HEK293T (cell line): ENCODE data around the gene ZNF337.

Experiments
- ARNT ChIP-seq: fragments of 450-650 bp; IDR thresholded peaks from 2 replicates; pipeline ENCODE4 v1.6.1; 2017; ENCODE audit warnings: mild to moderate bottlenecking
- BHLHE40 ChIP-seq: fragments of 450-650 bp; IDR thresholded peaks from 2 replicates; pipeline ENCODE4 v1.6.1; 2016; ENCODE audit warnings: mild to moderate bottlenecking, moderate library complexity, borderline replicate concordance
- CTBP1 ChIP-seq: fragments of 450-650 bp; IDR thresholded peaks from 2 replicates; pipeline ENCODE4 v1.6.1; 2016; ENCODE audit warnings: borderline replicate concordance
- ELF4 ChIP-seq: fragments of 450-650 bp; IDR thresholded peaks from 2 replicates; pipeline ENCODE4 v1.6.1; 2017; ENCODE audit warnings: antibody characterized with exemption
- FOXA1 ChIP-seq: fragments of 450-650 bp; IDR thresholded peaks from 2 replicates; pipeline ENCODE4 v1.6.1; 2016; ENCODE audit warnings: mild to moderate bottlenecking
- HDGF ChIP-seq: fragments of 450-650 bp; IDR thresholded peaks from 2 replicates; pipeline ENCODE4 v1.6.1; 2017; ENCODE audit warnings: antibody characterized with exemption, borderline replicate concordance
- L3MBTL2 ChIP-seq: fragments of 450-650 bp; conservative IDR thresholded peaks from 2 replicates; pipeline ENCODE4 v1.6.1; 2016; ENCODE audit warnings: mild to moderate bottlenecking
- LEF1 ChIP-seq: fragments of 450-650 bp; IDR thresholded peaks from 2 replicates; pipeline ENCODE4 v1.6.1; 2017; ENCODE audit warnings: mild to moderate bottlenecking, borderline replicate concordance
- NFRKB ChIP-seq: fragments of 450-650 bp; IDR thresholded peaks from 2 replicates; pipeline ENCODE4 v1.6.1; 2016; ENCODE audit warnings: mild to moderate bottlenecking, moderate library complexity
- PKNOX1 ChIP-seq: fragments of 450-650 bp; IDR thresholded peaks from 2 replicates; pipeline ENCODE4 v1.6.1; 2016
- SP1 ChIP-seq: fragments of 450-650 bp; IDR thresholded peaks from 2 replicates; pipeline ENCODE4 v1.6.1; 2017
- SUZ12 ChIP-seq: fragments of 450-650 bp; IDR thresholded peaks from 2 replicates; pipeline ENCODE4 v1.6.1; 2016; ENCODE audit warnings: mild to moderate bottlenecking
- ZNF384 ChIP-seq: fragments of 450-650 bp; IDR thresholded peaks from 2 replicates; pipeline ENCODE4 v1.6.1; 2016

- no peak for TF ChIP-seq HDGF
- no peak for TF ChIP-seq NFRKB
- no peak for TF ChIP-seq BHLHE40
- no peak for TF ChIP-seq SP1
- no peak for TF ChIP-seq SUZ12
- TF ChIP-seq LEF1 = no peak
- TF ChIP-seq PKNOX1 = no peak
- no peak for TF ChIP-seq ELF4
- no peak for TF ChIP-seq FOXA1
- TF ChIP-seq CTBP1 = no peak
- TF ChIP-seq ARNT = no peak
- no peak for TF ChIP-seq ZNF384
- TF ChIP-seq L3MBTL2 = no peak
Observed at GRCh38 chr20:25744261-25744660, 47.6 kb upstream of the ZNF337 start.
